HG02623 (cell line): ENCODE results near the gene ABLIM2.
"Not testable (repeated sequence)": the region's sequence is repeated elsewhere in the genome, so short reads cannot be mapped to it uniquely, and the experiment has no call there.

Experiments used
- ATAC-seq: cut with Tn5 transposase; IDR thresholded peaks from one replicate; pipeline ENCODE4 v1.9.1; 2021; ENCODE audit warnings: moderate library complexity; ENCODE audit not compliant: unreplicated experiment

Gene ABLIM2

GRCh38 chr4:7945709-7946380 lies 212.8 kb downstream of the ABLIM2 start:
- no peak for ATAC-seq

- ATAC-seq: no peak
These were observed 213.9 kb downstream of the ABLIM2 start for GRCh38 chr4:7944599-7945220.

GRCh38 chr4:7943688-7944087 lies 214.9 kb downstream of the ABLIM2 start:
- ATAC-seq: not testable (repeated sequence)

GRCh38 chr4:7943211-7943610 lies 215.4 kb downstream of the ABLIM2 start:
- no peak for ATAC-seq

GRCh38 chr4:7941965-7942496 lies 216.6 kb downstream of the ABLIM2 start:
- no peak for ATAC-seq

GRCh38 chr4:7941111-7941964 lies 217.3 kb downstream of the ABLIM2 start:
- ATAC-seq: no peak

- ATAC-seq: peak; percentile 91
These were observed 219.1 kb downstream of the ABLIM2 start, which contains the start of gene AFAP1 for GRCh38 chr4:7939377-7940108. Gene AFAP1, minus strand, starts transcription at chr4:7939861. Its CDS starts 67,783 bp downstream, at chr4:7872078.

GRCh38 chr4:7938609-7939376 lies 219.8 kb downstream of the ABLIM2 start:
- ATAC-seq: no peak

- no peak for ATAC-seq
These were observed 220.4 kb downstream of the ABLIM2 start for GRCh38 chr4:7938266-7938608.

GRCh38 chr4:7937006-7937405 lies 221.6 kb downstream of the ABLIM2 start:
- ATAC-seq: no peak

- ATAC-seq: no peak
These were observed 224.7 kb downstream of the ABLIM2 start for GRCh38 chr4:7933651-7934510.

GRCh38 chr4:7932287-7932686 lies 226.3 kb downstream of the ABLIM2 start:
- ATAC-seq: no peak

- no peak for ATAC-seq
These were observed 229.3 kb downstream of the ABLIM2 start for GRCh38 chr4:7929118-7929951.

- no peak for ATAC-seq
These were observed 229.9 kb downstream of the ABLIM2 start for GRCh38 chr4:7928711-7929110.

GRCh38 chr4:7926822-7927221 lies 231.8 kb downstream of the ABLIM2 start:
- ATAC-seq: no peak

GRCh38 chr4:7924570-7924969 lies 234.0 kb downstream of the ABLIM2 start:
- no peak for ATAC-seq

- ATAC-seq: no peak
These were observed 234.4 kb downstream of the ABLIM2 start for GRCh38 chr4:7924163-7924562.

- no peak for ATAC-seq
These were observed 236.1 kb downstream of the ABLIM2 start for GRCh38 chr4:7922466-7922865.
